ENCODE data around the gene MORN1. TPM values are rescaled to one million over a fixed set of nuclear protein-coding genes. Genes with fewer than 3 reads are reported as not detected.

Gene MORN1
- total RNA-seq, 4 donors from 2014 or later = 5.7 to 9.7 (median 7.1) TPM

DNA sequence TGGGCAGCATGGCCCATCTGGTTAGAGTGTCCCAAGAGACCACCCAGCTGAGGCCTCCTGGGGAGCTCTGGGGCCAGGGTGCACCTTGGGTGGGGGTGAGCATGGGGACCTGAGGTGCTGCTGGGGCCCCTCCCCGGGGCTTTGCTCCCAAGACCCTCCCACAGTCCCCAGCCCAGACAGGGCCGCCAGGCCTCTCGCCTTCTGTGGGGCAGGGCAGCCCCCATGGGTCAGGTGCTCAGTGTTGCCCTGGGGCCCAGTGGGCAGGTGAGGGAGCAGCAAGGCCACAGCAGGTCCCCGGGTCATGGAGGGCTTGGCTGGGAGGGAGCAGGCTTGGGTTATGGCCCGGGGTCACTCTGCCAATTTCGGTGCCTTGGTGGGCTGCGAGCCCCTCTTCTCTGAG is 45.5 kb upstream of the MORN1 start:
- 82 to 86% methylated on average over 5 to 7 of the region's 7 CpGs for WGBS, 2 donors
- no peak for DNase-seq (ENCODE audit: low spot score in 2 of 2)
- no peak for TF ChIP-seq POLR2A (IDR thresholded peaks at IDR 0.05)
- TF ChIP-seq, protein P1, sequence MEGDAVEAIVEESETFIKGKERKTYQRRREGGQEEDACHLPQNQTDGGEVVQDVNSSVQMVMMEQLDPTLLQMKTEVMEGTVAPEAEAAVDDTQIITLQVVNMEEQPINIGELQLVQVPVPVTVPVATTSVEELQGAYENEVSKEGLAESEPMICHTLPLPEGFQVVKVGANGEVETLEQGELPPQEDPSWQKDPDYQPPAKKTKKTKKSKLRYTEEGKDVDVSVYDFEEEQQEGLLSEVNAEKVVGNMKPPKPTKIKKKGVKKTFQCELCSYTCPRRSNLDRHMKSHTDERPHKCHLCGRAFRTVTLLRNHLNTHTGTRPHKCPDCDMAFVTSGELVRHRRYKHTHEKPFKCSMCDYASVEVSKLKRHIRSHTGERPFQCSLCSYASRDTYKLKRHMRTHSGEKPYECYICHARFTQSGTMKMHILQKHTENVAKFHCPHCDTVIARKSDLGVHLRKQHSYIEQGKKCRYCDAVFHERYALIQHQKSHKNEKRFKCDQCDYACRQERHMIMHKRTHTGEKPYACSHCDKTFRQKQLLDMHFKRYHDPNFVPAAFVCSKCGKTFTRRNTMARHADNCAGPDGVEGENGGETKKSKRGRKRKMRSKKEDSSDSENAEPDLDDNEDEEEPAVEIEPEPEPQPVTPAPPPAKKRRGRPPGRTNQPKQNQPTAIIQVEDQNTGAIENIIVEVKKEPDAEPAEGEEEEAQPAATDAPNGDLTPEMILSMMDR (IDR thresholded peaks at IDR 0.05) = no peak
- intact Hi-C loops (cut with DNase I; ENCODE audit: low total_unique reads) = no loop called here
- H3K4me3 ChIP-seq (ENCODE audit: low read depth, poor library complexity, severe bottlenecking) = no peak overlapping the region

DNA sequence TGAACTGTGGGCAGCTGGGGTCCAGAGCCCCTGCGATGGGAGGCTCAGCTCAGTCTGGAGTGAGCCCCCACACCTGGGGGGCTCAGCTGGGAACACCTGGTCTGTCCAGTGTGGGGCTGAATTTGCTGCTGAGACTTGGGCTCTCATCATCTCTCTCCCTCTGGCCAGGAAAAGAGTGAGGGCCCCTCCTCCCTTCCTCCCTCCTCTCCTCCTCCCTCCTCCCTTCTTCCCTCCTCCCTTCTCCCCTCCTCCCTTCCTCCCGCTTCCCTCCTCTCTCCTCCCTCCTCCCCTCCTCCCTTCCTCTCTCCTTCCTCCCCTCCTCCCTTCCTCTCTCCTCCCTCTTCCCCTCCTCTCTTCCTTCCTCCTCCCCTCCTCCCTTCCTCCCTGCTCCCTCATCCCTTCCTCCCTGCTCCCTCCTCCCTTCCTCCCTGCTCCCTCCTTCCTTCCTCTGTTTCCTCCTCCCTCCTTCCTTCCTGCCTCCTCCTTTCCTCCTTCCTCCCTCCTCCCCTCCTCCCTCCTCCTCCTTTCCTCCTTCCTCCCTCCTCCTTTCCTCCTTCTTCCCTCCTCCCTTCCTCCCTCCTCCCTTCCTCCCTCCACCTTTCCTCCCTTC is 44.5 kb upstream of the MORN1 start:
- intact Hi-C loops (cut with DNase I; ENCODE audit: low total_unique reads) = no loop called here
- no peak overlapping the region for H3K4me3 ChIP-seq (ENCODE audit: low read depth, poor library complexity, severe bottlenecking)
- no peak for DNase-seq (ENCODE audit: low spot score in 2 of 2)
- WGBS, 2 donors = 55 to 60% methylated on average over 2 of the region's 2 CpGs
- TF ChIP-seq, protein P1 (IDR thresholded peaks at IDR 0.05) = no peak
- no peak for TF ChIP-seq POLR2A (IDR thresholded peaks at IDR 0.05)

DNA sequence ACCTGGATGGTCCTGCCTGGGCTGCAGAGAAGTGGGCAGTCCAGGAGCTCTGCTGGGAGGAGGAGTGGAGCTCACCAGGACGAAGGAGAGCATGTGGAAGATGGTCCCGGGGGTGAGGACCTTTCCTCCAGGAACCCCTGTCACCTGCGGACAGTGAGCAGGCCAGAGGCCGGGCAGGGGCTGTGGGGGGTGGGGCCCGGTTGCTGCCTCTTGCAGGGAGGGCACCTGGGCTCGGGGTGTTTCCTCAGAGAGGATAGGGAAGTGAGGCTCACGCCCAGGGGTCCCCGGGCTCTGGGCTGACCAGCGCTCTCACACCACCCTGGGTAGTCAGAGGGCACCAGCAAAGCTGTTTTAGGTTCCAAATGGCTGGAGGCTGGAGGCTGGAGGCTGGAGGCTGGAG is 43.7 kb upstream of the MORN1 start:
- intact Hi-C loops (cut with DNase I; ENCODE audit: low total_unique reads) = no loop called here
- H3K4me3 ChIP-seq (ENCODE audit: low read depth, poor library complexity, severe bottlenecking) = no peak overlapping the region
- WGBS, 2 donors = 70 to 79% methylated on average over 7 to 8 of the region's 9 CpGs
- TF ChIP-seq POLR2A (IDR thresholded peaks at IDR 0.05) = no peak
- TF ChIP-seq, protein P1 (IDR thresholded peaks at IDR 0.05) = no peak
- no peak for DNase-seq (ENCODE audit: low spot score in 2 of 2)

DNA sequence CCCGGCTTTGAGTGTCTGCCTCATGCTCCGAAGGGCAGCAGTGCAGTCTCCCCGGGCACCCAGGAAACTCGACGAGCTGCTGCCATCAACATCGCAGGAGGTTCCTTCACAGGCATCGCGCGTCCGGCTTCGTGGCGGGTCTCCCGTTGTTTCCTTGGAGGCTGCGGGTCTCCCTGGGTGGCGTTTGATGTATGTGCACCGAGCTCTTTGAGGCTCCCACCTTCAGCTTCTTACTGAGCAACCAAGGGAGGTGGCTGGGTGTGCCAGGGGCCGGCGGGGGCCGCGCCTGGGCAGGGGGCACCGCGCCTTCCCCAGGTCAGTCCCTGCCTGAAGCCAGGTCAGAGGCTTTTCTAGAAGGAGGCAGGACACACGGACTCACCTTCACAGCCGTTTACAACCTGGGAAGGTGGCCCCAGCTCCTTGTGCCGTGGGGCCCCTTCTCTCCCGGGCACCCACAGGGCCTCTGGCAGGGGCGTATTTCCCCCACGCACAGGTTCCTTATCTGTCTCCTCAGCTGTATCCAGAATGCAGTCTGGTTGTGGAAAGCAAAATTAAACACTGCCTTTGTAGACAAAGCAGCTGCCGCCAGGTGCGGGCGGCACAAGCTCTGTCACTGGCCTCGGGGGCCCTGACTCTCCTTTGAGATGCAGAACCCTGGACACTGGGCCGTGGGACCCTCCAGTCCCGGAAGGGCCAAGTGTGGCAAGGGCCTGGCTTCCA is 42.7 kb upstream of the MORN1 start:
- intact Hi-C loops (cut with DNase I; ENCODE audit: low total_unique reads) = no loop called here
- H3K4me3 ChIP-seq (ENCODE audit: low read depth, poor library complexity, severe bottlenecking) = no peak overlapping the region
- DNase-seq (ENCODE audit: low spot score in 2 of 2) = no peak
- WGBS, 2 donors = 73 to 74% methylated on average over 29 of the region's 34 CpGs
- TF ChIP-seq, protein P1 (IDR thresholded peaks at IDR 0.05) = no peak
- no peak for TF ChIP-seq POLR2A (IDR thresholded peaks at IDR 0.05)

DNA sequence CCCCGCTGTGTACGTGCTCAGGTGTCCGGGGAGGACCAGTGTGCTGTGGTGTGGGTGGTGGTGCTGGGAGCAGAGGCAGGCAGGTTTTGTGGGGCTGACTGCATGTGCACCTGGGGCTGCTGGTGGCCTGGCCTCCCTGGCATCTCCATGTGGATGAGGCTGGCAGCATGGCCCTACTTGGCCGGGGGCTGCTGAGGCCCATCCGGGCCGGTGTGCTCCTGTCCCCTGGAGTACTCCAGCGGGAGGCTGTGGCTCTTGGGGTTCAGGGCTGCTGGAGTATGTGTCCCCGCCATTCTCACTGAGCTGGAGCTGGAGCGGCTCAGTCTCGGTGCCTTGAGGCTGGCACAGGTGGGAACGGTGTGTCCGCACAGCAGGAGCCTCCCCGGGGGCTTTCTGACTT is 41.8 kb upstream of the MORN1 start:
- no peak for DNase-seq (ENCODE audit: low spot score in 2 of 2)
- intact Hi-C loops (cut with DNase I; ENCODE audit: low total_unique reads) = no loop called here
- H3K4me3 ChIP-seq (ENCODE audit: low read depth, poor library complexity, severe bottlenecking) = no peak overlapping the region
- 74 to 84% methylated on average over 13 of the region's 13 CpGs for WGBS, 2 donors
- TF ChIP-seq, protein P1 (IDR thresholded peaks at IDR 0.05) = no peak
